ENCODE data around the gene RAB40AL.

RAB40AL gene

GRCh38 chrX:102950908-102951866, 14.1 kb downstream of the RAB40AL start:
- DNase-seq (ENCODE audit: low read depth, low spot score): peak; percentile 69
- peak overlapping the region; percentile 56 for H3K9ac ChIP-seq (ENCODE audit: insufficient read length, low read depth)

GRCh38 chrX:102957751-102958150, 20.7 kb downstream of the RAB40AL start:
- Histone ChIP-seq H3K4me1 (ENCODE audit: insufficient read depth, insufficient read length) (peaks cover 6% of the 10 kb centered on the region), H3K36me3 (ENCODE audit: insufficient read depth, insufficient read length, low read length) (no peaks in the 10 kb centered on the region), H3K4me3 (ENCODE audit: insufficient read length, low read depth) (no peak overlapping the region), H3K9me3 (ENCODE audit: insufficient read depth, low read length) (no peaks in the 10 kb centered on the region), H3K9ac (ENCODE audit: insufficient read length, low read depth) (no peak overlapping the region), H3K27me3 (ENCODE audit: insufficient read depth, insufficient read length) (no peaks in the 10 kb centered on the region)
- TF ChIP-seq SUZ12 (IDR thresholded peaks at IDR 0.05; ENCODE audit: extremely low read depth, insufficient read depth, insufficient read length): no peak
- TF ChIP-seq ZNF274 (IDR thresholded peaks at IDR 0.05; ENCODE audit: low read depth, low read length): no peak
- no peak for TF ChIP-seq YY1 (IDR thresholded peaks at IDR 0.05; ENCODE audit: insufficient read depth, insufficient read length)
- DNase-seq (ENCODE audit: low read depth, low spot score): no peak

More at GRCh38 chrX:102950908-102951866, 14.1 kb downstream of the RAB40AL start:
- TF ChIP-seq SUZ12 (IDR thresholded peaks at IDR 0.05; ENCODE audit: extremely low read depth, insufficient read depth, insufficient read length): no peak
- TF ChIP-seq YY1 (IDR thresholded peaks at IDR 0.05; ENCODE audit: insufficient read depth, insufficient read length): no peak
- no peak for TF ChIP-seq ZNF274 (IDR thresholded peaks at IDR 0.05; ENCODE audit: low read depth, low read length)
- no peaks in the 10 kb centered on the region for H3K9me3 ChIP-seq (ENCODE audit: insufficient read depth, low read length)
- H3K4me3 ChIP-seq (ENCODE audit: insufficient read length, low read depth): peak overlapping the region; percentile 50
- H3K4me1 ChIP-seq (ENCODE audit: insufficient read depth, insufficient read length): no peaks in the 10 kb centered on the region
- no peaks in the 10 kb centered on the region for H3K36me3 ChIP-seq (ENCODE audit: insufficient read depth, insufficient read length, low read length)
- no peaks in the 10 kb centered on the region for H3K27me3 ChIP-seq (ENCODE audit: insufficient read depth, insufficient read length)

DNA sequence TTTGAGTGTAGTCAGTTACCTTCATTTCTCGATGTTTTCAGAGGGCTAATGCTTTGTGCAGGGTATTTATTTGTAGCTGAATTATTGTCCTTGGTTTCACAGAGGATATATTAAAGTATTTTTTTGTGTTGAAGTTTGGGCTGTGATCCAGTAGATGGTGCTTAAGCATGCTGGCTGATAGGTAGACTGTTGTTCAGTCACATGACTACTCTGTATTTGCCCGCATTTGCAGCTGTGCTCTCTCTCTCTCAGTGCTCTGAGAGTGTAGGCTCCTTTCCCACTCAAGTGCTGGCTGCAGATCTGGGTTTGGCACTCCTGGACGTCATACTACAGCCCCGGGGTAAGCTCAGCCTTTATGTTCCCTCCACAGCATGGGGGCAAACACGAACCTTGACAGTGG, 21.7 kb downstream of the RAB40AL start:
- TF ChIP-seq SUZ12 (IDR thresholded peaks at IDR 0.05; ENCODE audit: extremely low read depth, insufficient read depth, insufficient read length) (no peak), YY1 (IDR thresholded peaks at IDR 0.05; ENCODE audit: insufficient read depth, insufficient read length) (no peak), ZNF274 (IDR thresholded peaks at IDR 0.05; ENCODE audit: low read depth, low read length) (no peak)
- no peaks in the 10 kb centered on the region for H3K9me3 ChIP-seq (ENCODE audit: insufficient read depth, low read length)
- H3K4me1 ChIP-seq (ENCODE audit: insufficient read depth, insufficient read length): peaks cover 6% of the 10 kb centered on the region
- no peak for DNase-seq (ENCODE audit: low read depth, low spot score)
- no peak overlapping the region for H3K4me3 ChIP-seq (ENCODE audit: insufficient read length, low read depth)
- no peaks in the 10 kb centered on the region for H3K27me3 ChIP-seq (ENCODE audit: insufficient read depth, insufficient read length)
- no peaks in the 10 kb centered on the region for H3K36me3 ChIP-seq (ENCODE audit: insufficient read depth, insufficient read length, low read length)
- H3K9ac ChIP-seq (ENCODE audit: insufficient read length, low read depth): no peak overlapping the region

DNA sequence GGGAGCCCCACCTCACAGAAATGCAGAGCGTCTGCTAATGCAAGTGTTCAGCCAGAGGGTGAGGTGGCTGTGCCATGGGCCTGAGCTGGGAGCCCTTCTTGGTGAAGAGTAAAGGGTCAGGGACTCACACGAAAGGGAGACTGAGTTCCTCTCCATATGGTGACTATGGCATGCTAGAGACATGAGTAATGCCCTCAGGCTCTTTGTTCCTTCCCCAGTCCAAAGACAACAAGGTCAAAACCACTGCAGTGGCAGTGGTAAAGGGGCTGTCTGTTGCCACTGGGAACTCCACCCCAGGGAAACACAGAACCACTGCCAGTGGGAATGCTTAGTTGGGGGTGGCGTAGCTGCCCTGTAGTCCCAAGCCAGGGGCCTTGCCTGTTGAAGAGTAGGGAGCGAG, 22.4 kb downstream of the RAB40AL start:
- H3K27me3 ChIP-seq (ENCODE audit: insufficient read depth, insufficient read length): no peaks in the 10 kb centered on the region
- no peak for DNase-seq (ENCODE audit: low read depth, low spot score)
- no peaks in the 10 kb centered on the region for H3K36me3 ChIP-seq (ENCODE audit: insufficient read depth, insufficient read length, low read length)
- TF ChIP-seq SUZ12 (IDR thresholded peaks at IDR 0.05; ENCODE audit: extremely low read depth, insufficient read depth, insufficient read length) (no peak), ZNF274 (IDR thresholded peaks at IDR 0.05; ENCODE audit: low read depth, low read length) (no peak), YY1 (IDR thresholded peaks at IDR 0.05; ENCODE audit: insufficient read depth, insufficient read length) (no peak)
- H3K4me3 ChIP-seq (ENCODE audit: insufficient read length, low read depth): no peak overlapping the region
- H3K9ac ChIP-seq (ENCODE audit: insufficient read length, low read depth): no peak overlapping the region
- H3K9me3 ChIP-seq (ENCODE audit: insufficient read depth, low read length): no peaks in the 10 kb centered on the region
- H3K4me1 ChIP-seq (ENCODE audit: insufficient read depth, insufficient read length): peaks cover 6% of the 10 kb centered on the region

GRCh38 chrX:102963955-102964354, 26.9 kb downstream of the RAB40AL start:
- Histone ChIP-seq H3K27me3 (ENCODE audit: insufficient read depth, insufficient read length) (no peaks in the 10 kb centered on the region), H3K36me3 (ENCODE audit: insufficient read depth, insufficient read length, low read length) (no peaks in the 10 kb centered on the region), H3K9ac (ENCODE audit: insufficient read length, low read depth) (no peak overlapping the region), H3K4me3 (ENCODE audit: insufficient read length, low read depth) (no peak overlapping the region), H3K9me3 (ENCODE audit: insufficient read depth, low read length) (peaks cover 2% of the 10 kb centered on the region; the same call in 1 of the 2 replicates), H3K4me1 (ENCODE audit: insufficient read depth, insufficient read length) (peaks cover 6% of the 10 kb centered on the region)
- DNase-seq (ENCODE audit: low read depth, low spot score): no peak
- TF ChIP-seq ZNF274 (IDR thresholded peaks at IDR 0.05; ENCODE audit: low read depth, low read length) (no peak), SUZ12 (IDR thresholded peaks at IDR 0.05; ENCODE audit: extremely low read depth, insufficient read depth, insufficient read length) (no peak), YY1 (IDR thresholded peaks at IDR 0.05; ENCODE audit: insufficient read depth, insufficient read length) (no peak)

DNA sequence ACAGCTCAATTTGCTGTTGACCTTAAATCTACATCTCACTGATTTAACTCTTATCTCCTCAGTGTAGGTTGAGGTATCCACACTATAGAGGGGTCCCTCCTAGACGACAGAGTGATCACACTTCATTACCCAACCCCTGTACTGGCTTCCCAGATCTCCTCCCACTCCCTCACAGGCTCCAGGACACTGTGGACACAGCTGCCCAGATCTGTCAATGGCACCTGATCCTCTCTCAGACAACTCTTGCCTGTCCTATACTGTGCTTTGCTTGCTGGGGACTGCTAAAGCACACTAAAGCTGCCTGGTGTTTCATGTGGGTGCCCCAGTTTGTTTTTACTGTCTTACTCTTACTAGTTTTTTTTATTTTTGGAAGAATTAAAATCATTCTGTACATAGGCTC, 27.9 kb downstream of the RAB40AL start:
- no peak overlapping the region for H3K9ac ChIP-seq (ENCODE audit: insufficient read length, low read depth)
- no peak for DNase-seq (ENCODE audit: low read depth, low spot score)

GRCh38 chrX:102966701-102967100, 29.6 kb downstream of the RAB40AL start:
- no peak overlapping the region for H3K9ac ChIP-seq (ENCODE audit: insufficient read length, low read depth)
- no peak overlapping the region for H3K4me3 ChIP-seq (ENCODE audit: insufficient read length, low read depth)
- TF ChIP-seq YY1 (IDR thresholded peaks at IDR 0.05; ENCODE audit: insufficient read depth, insufficient read length) (no peak), ZNF274 (IDR thresholded peaks at IDR 0.05; ENCODE audit: low read depth, low read length) (no peak), SUZ12 (IDR thresholded peaks at IDR 0.05; ENCODE audit: extremely low read depth, insufficient read depth, insufficient read length) (no peak)
- no peaks in the 10 kb centered on the region for H3K4me1 ChIP-seq (ENCODE audit: insufficient read depth, insufficient read length)
- H3K36me3 ChIP-seq (ENCODE audit: insufficient read depth, insufficient read length, low read length): no peaks in the 10 kb centered on the region
- H3K27me3 ChIP-seq (ENCODE audit: insufficient read depth, insufficient read length): no peaks in the 10 kb centered on the region
- no peak for DNase-seq (ENCODE audit: low read depth, low spot score)
- peaks cover 10% of the 10 kb centered on the region for H3K9me3 ChIP-seq (ENCODE audit: insufficient read depth, low read length)

More for the DNA sequence above, 27.9 kb downstream of the RAB40AL start:
- TF ChIP-seq ZNF274 (IDR thresholded peaks at IDR 0.05; ENCODE audit: low read depth, low read length) (no peak), SUZ12 (IDR thresholded peaks at IDR 0.05; ENCODE audit: extremely low read depth, insufficient read depth, insufficient read length) (no peak), YY1 (IDR thresholded peaks at IDR 0.05; ENCODE audit: insufficient read depth, insufficient read length) (no peak)
- peaks cover 9% of the 10 kb centered on the region for H3K9me3 ChIP-seq (ENCODE audit: insufficient read depth, low read length)
- no peak overlapping the region for H3K4me3 ChIP-seq (ENCODE audit: insufficient read length, low read depth)
- no peaks in the 10 kb centered on the region for H3K36me3 ChIP-seq (ENCODE audit: insufficient read depth, insufficient read length, low read length)
- no peaks in the 10 kb centered on the region for H3K27me3 ChIP-seq (ENCODE audit: insufficient read depth, insufficient read length)
- H3K4me1 ChIP-seq (ENCODE audit: insufficient read depth, insufficient read length): no peaks in the 10 kb centered on the region
